DND-41 (cell line): Measurements from ENCODE around the gene ATP6V0A1.

Experiments
- EZH2 ChIP-seq: IDR thresholded peaks from 3 replicates; pipeline ENCODE4 v1.6.1; 2012; ENCODE audit warnings: borderline replicate concordance, low read depth, mild to moderate bottlenecking, moderate library complexity, low read length, inconsistent platforms; ENCODE audit not compliant: severe bottlenecking
- TF ChIP-seq, protein P1 (sequence below): IDR thresholded peaks from 2 replicates; pipeline ENCODE4 v1.5.1; 2012; ENCODE audit warnings: borderline replicate concordance, low read length, moderate library complexity, mild to moderate bottlenecking; ENCODE audit not compliant: poor library complexity, severe bottlenecking; ENCODE audit errors: extremely low read depth

DNA sequence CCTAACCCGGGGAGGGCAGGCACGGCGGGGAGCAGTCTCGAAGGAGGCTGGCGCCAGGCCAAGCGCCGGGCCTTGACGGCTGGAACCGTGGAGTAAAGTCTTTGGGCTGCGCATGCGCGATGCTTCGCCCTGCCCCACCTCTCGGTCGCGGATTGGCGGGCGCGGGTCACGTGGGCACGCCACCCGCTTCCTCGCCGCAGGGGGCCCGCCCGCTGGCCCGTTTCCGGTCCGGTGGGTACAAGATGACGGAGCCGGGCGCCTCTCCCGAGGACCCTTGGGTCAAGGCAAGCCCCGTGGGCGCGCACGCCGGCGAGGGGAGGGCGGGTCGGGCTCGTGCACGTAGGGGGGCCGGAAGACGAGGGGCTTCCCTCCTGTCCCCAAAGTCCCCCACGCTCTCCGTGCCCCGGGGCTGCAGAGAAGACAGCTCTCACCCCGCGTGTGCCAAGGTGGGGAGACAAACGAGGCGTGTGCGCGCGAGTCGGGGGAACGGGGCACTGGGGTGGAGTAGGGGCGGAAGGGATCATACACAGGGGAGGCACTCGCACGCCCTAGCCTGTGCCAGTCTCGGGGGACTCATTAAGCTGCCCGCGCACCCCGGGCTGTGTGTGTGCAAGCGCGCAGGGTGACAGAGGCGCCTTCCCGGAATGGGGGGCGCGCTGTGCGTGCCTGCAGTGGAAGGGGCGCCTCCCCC is 108.3 kb downstream of the ATP6V0A1 start, which contains the start of gene MLX:
- TF ChIP-seq, protein P1, sequence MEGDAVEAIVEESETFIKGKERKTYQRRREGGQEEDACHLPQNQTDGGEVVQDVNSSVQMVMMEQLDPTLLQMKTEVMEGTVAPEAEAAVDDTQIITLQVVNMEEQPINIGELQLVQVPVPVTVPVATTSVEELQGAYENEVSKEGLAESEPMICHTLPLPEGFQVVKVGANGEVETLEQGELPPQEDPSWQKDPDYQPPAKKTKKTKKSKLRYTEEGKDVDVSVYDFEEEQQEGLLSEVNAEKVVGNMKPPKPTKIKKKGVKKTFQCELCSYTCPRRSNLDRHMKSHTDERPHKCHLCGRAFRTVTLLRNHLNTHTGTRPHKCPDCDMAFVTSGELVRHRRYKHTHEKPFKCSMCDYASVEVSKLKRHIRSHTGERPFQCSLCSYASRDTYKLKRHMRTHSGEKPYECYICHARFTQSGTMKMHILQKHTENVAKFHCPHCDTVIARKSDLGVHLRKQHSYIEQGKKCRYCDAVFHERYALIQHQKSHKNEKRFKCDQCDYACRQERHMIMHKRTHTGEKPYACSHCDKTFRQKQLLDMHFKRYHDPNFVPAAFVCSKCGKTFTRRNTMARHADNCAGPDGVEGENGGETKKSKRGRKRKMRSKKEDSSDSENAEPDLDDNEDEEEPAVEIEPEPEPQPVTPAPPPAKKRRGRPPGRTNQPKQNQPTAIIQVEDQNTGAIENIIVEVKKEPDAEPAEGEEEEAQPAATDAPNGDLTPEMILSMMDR: no peak
- TF ChIP-seq EZH2: no peak
